HFFc6 (cell line): ENCODE results near the gene PSTPIP1. TPM values are rescaled to one million over a fixed set of nuclear protein-coding genes. Genes with fewer than 3 reads are reported as not detected.
A peak's percentile ranks its signal among the peaks of the same experiment; 100 is the strongest.

Source experiments
- DNase-seq: peaks from one replicate; pipeline ENCODE4 v3.0.0-alpha.2; 2018
- H3K27ac Mint-ChIP-seq: 2 replicates; pipeline ENCODE4 v1.8.0; 2020; ENCODE audit warnings: mild to moderate bottlenecking, mixed read lengths
- H3K27me3 Mint-ChIP-seq: 2 replicates; pipeline ENCODE4 v1.8.0; 2021; ENCODE audit warnings: mild to moderate bottlenecking, moderate library complexity, mixed read lengths; ENCODE audit not compliant: insufficient read depth
- H3K36me3 Mint-ChIP-seq: 2 replicates; pipeline ENCODE4 v1.8.0; 2021; ENCODE audit warnings: low read depth, mixed read lengths
- H3K4me1 Mint-ChIP-seq: 2 replicates; pipeline ENCODE4 v1.8.0; 2020; ENCODE audit warnings: low read depth, mixed read lengths
- H3K4me3 Mint-ChIP-seq: 2 replicates; pipeline ENCODE4 v1.8.0; 2020; ENCODE audit warnings: mild to moderate bottlenecking, moderate library complexity, mixed read lengths
- H3K9me3 Mint-ChIP-seq: 2 replicates; pipeline ENCODE4 v1.8.0; 2020; ENCODE audit warnings: mild to moderate bottlenecking, mixed read lengths
- total RNA-seq, 6 experiments: library from RNA; stranded (reverse); fragmentation: NEBNext Ultra II Directional; extraction: Animal tissue kit (Norgen Biotek cat#: 25700); gene quantifications; 2 replicates in 1 of 6; 3 replicates in 5 of 6; pipeline ENCODE4 v1.2.3, GENCODE V29; 2021
- TF ChIP-seq, protein P1 (sequence below): fragments of 200-600 bp; sonication (generic); IDR thresholded peaks from 2 replicates; pipeline ENCODE4 v1.5.0; 2021; ENCODE audit warnings: antibody characterized with exemption, mild to moderate bottlenecking

PSTPIP1 gene
- total RNA-seq, 6 experiments from 2014 or later = 0.16 to 0.38 TPM; not detected in 4

DNA sequence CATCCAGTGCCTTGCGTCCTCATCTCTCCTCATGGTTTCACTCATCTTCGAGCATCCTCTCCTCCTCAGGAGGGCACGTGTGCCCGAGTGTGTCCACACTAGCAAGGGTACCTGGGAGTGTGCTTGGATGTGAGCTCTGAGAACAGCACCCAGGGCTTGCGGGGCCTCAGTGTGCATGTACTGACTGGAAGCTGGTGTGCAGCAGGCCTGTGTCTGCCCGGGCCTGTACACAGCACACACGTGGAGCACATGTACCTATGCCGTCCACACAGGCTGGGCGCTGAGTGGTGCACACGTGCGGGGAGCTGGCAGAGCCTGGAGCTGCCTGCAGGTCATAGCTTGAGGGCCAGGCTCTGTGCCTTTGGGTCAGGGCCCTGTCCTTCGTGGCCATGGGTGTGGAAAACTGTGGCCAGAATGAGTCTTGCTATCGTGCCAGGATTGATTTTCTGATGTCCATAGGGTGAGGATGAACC lies 41.1 kb downstream of the PSTPIP1 start:
- TF ChIP-seq, protein P1, sequence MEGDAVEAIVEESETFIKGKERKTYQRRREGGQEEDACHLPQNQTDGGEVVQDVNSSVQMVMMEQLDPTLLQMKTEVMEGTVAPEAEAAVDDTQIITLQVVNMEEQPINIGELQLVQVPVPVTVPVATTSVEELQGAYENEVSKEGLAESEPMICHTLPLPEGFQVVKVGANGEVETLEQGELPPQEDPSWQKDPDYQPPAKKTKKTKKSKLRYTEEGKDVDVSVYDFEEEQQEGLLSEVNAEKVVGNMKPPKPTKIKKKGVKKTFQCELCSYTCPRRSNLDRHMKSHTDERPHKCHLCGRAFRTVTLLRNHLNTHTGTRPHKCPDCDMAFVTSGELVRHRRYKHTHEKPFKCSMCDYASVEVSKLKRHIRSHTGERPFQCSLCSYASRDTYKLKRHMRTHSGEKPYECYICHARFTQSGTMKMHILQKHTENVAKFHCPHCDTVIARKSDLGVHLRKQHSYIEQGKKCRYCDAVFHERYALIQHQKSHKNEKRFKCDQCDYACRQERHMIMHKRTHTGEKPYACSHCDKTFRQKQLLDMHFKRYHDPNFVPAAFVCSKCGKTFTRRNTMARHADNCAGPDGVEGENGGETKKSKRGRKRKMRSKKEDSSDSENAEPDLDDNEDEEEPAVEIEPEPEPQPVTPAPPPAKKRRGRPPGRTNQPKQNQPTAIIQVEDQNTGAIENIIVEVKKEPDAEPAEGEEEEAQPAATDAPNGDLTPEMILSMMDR = no peak
- H3K27ac Mint-ChIP-seq = no peak overlapping the region
- 0 out of 2 replicates have a peak, but pooled peaks cover 6% of the 10 kb centered on the region for H3K36me3 Mint-ChIP-seq
- no peak for DNase-seq
- H3K4me3 Mint-ChIP-seq = no peak overlapping the region
- peaks cover 15% of the 10 kb centered on the region for H3K27me3 Mint-ChIP-seq
- H3K9me3 Mint-ChIP-seq = peaks cover 13% of the 10 kb centered on the region; the same call in 1 of the 2 replicates
- peaks cover 11% of the 10 kb centered on the region for H3K4me1 Mint-ChIP-seq

DNA sequence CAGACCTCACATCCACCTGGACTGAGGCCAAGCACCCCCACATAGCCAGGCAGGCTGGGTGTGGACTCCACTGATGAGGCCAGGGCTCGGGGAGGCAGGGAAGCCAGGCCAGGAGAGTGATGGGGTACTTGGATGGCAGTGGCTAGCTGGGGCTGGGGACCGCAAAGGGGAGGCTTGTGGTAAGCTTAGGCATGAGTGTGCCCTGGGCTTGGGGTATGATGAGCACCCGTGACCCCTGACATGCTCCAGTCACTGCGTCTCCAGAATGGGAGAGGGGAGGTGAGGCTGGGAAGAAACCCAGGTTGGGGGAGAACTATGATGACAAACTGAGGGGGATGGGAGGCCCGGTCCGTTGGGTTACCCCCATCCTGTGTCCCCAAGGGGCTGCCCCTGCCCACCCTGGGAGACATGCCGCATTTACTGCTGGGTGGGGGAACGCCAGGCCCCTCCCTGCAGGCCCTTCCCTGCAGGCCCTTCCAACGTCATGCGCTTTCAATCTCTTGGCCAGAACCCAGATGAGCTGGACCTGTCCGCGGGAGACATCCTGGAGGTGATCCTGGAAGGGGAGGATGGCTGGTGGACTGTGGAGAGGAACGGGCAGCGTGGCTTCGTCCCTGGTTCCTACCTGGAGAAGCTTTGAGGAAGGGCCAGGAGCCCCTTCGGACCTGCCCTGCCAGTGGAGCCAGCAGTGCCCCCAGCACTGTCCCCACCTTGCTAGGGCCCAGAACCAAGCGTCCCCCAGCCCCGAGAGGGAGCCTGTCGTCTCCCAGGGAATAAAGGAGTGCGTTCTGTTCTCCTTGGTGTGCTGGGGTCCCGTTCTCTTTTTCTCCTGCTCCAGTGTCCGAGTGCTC lies 41.8 kb downstream of the PSTPIP1 start:
- H3K36me3 Mint-ChIP-seq = 0 out of 2 replicates have a peak, but pooled peaks cover 6% of the 10 kb centered on the region
- TF ChIP-seq, protein P1 = no peak
- no peak overlapping the region for H3K27ac Mint-ChIP-seq
- H3K9me3 Mint-ChIP-seq = peaks cover 13% of the 10 kb centered on the region; the same call in 1 of the 2 replicates
- peaks cover 11% of the 10 kb centered on the region for H3K4me1 Mint-ChIP-seq
- DNase-seq = no peak
- H3K27me3 Mint-ChIP-seq = peaks cover 15% of the 10 kb centered on the region
- no peak overlapping the region for H3K4me3 Mint-ChIP-seq

DNA sequence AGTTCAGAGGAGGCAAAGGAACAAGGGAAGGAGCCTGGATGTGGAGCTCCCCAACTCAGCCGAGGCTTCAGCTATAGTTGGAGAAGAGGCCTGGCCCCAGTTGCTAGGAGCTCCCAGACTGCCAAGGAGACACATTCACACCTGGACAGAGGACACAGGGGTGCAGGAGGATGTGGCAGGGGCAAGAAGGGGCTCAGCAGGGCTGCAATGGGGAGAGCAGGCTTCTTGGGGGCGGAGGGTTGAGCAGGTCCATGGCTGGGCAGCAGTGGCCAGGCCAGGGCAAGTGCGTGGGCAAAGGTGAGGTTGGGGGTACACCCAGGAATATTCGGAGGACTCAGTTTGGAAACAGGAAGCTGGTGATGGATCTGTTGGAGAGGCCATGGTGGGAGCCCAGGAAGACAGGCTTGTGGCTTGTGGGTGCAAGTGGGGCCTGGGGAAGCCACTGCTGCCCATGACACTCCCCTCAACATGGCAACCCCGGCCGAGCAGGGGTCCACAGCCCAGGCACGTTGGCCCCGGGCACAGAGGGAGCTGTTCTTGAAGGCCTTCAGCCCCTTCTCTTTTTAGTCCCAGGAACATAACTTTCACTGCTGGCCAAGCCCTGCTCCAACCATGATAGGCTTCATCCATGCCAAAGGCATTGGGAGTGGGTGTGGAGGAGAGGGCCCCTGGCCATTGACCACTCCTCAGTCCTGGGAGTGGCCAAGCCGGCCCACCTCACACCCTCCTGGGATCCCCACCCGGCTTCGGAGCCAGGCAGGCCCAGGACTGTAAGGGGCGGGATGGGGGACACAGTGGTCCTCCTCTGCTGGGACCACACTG lies 42.7 kb downstream of the PSTPIP1 start:
- H3K36me3 Mint-ChIP-seq = peaks cover 10% of the 10 kb centered on the region; the same call in 1 of the 2 replicates
- no peak overlapping the region for H3K4me3 Mint-ChIP-seq
- TF ChIP-seq, protein P1 = no peak
- no peak for DNase-seq
- H3K27me3 Mint-ChIP-seq = peaks cover 15% of the 10 kb centered on the region
- peaks cover 11% of the 10 kb centered on the region for H3K4me1 Mint-ChIP-seq
- H3K9me3 Mint-ChIP-seq = peaks cover 13% of the 10 kb centered on the region; the same call in 1 of the 2 replicates
- H3K27ac Mint-ChIP-seq = no peak overlapping the region

DNA sequence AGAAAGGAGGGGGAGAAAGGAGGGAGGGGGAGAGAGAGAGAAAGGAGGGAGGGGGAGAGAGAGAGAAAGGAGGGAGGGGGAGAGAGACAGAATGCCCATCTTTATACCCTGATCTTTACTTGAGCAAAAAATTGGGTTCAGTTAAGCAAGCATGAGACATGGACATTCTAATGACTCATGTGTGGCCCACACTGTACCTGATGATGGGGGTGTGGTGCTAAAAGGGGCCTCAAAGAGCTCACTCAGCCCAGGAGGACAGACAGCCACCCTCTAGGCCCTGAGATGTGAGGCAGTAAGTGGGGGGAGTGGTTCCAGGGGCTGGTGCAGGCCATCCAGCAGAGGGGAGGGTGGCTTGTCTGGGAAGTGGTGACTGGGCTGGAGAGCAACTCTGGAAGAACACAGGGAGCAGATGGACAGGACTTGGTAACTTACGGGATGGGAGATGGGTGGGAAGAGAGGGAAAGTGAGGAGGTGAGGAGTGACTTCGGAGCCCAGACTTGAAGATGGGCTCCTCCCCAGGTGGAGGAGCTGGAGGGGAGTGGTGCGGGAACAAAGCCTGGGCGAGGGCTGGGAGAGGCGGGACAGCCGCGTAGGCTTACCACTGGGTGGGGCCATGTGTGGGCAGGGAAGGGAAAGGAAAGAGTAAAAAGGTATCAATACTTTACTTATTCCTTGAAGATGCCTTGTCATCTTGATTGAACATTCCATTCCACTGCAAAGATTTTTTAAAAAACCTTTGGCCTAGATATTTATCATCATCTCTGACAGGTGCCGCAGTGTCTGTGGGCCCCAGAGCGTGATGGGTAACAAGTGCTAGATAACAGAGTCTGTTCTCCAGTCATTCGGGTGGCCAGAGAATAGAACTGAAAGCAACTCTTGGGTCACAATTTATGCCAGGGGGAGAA lies 43.6 kb downstream of the PSTPIP1 start:
- TF ChIP-seq, protein P1 = no peak
- Mint-ChIP-seq H3K9me3 (peaks cover 13% of the 10 kb centered on the region; the same call in 1 of the 2 replicates), H3K4me1 (peaks cover 11% of the 10 kb centered on the region), H3K27ac (no peak overlapping the region), H3K36me3 (peaks cover 20% of the 10 kb centered on the region), H3K4me3 (no peak overlapping the region), H3K27me3 (peaks cover 14% of the 10 kb centered on the region)
- DNase-seq = no peak

DNA sequence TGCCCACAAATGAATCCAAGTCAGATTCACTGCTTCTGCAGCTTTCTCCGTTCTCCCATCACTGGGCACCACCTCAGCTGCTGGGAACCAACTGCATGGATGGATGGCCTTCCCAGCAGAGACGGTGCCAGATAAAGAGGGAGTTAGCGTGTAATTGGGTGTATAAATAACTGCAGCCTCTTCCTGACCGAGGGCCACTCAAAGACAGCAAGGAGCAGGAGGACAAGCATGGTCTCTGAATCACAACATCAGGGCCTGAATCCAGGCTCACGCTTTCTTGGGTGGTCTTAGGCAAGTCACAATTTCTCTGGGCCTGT lies 44.2 kb downstream of the PSTPIP1 start:
- H3K27ac Mint-ChIP-seq = 0 out of 2 replicates have a peak overlapping the region, but pooled peaks have one; percentile 10
- H3K4me3 Mint-ChIP-seq = no peak overlapping the region
- peaks cover 10% of the 10 kb centered on the region for H3K27me3 Mint-ChIP-seq
- peaks cover 11% of the 10 kb centered on the region for H3K4me1 Mint-ChIP-seq
- DNase-seq = no peak
- H3K36me3 Mint-ChIP-seq = peaks cover 23% of the 10 kb centered on the region
- TF ChIP-seq, protein P1 = no peak
- peaks cover 13% of the 10 kb centered on the region; the same call in 1 of the 2 replicates for H3K9me3 Mint-ChIP-seq
